ENCODE data around the gene RSU1.

RSU1 gene

DNA sequence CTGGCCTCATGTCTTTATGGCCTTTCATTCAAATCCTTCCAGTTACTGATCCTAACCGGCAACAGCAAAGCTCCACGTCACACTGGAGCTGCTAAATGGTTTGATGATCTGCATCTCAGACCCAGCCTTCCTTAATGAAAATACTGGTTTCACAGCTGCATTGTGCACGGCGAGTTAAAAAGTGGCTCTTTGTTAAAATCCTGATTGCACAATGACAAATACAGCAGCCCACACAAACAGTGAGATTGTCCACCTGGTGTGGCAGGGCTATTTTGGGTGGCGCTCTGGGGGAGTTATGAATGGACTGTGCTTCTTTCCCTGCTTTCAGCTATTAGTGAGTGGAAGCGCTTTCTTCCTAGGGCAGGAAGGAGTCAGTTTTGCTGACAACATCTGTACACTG is 232.1 kb downstream of the RSU1 start:
- DNase-seq, result no peak

- DNase-seq, result no peak
Observed at GRCh38 chr10:16583382-16583781, 233.8 kb downstream of the RSU1 start.

DNA sequence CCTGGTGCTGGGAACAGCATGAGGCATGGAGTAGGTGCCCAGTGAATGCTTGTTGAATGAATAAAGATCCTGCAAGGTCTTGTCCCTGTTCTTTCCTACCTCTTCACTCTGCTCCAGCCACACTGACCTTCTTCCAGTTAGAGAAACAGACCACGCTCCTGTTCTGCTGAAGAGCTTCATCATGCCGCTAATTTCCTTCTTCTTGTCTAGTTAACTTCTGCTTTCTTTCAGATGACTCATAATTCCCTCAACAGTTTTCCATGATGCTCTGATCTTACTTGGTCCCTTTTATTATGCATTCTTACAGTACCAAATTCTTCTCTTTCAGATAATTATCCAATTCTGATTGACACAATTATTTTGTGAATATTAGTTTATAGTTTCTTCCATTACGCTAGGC is 236.0 kb downstream of the RSU1 start:
- DNase-seq, result no peak

- DNase-seq, result no peak
Observed at GRCh38 chr10:16570731-16571130, 246.5 kb downstream of the RSU1 start.

- no peak for DNase-seq
Observed at GRCh38 chr10:16566202-16566805, 250.9 kb downstream of the RSU1 start.

- DNase-seq, result no peak
Observed at GRCh38 chr10:16565604-16566003, 251.6 kb downstream of the RSU1 start.

DNA sequence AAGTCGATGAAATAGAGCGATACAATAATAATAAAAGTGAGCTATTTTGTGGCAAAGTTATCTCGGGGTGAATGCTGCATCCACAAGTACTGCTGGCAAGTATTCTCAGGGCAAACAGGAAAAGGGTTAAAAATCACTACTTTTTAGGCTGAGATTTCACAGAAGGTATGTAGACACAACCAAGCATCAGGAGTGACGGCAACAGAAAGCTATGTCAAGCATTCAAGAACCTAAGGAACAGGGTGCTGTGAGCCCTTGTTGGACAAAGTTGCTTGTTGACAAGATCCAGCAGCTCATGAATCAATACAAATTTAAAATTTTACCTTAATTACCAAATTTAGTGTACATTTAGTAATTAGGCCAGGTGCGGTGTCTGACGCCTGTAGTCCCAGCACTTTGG is 254.3 kb downstream of the RSU1 start:
- no peak for DNase-seq

DNA sequence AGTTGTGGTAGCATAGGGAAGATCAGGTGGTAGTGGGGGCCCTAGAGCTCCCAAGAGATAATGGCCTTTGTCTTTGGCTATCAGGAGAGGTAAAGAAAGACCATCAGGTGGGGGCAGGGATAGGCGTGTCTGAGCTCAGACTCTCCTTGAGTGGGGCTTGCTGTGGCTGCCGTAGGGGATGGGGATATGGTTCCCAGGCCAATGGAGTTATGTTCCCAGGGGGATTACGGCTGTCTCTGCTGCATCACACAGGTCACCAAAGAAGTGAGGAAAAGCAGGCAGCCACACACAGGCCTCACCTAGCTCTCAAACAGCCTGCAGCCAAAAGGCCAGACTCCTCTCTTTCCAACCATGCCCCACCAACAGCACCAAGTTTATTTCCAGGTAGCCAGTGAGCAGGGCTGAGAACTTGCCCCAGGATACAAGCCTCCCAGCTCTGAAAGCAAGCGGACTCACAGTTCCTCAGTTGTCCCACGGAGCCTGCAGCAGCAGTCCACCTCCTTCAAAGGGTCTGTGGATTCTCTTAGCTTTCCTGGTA is 257.9 kb downstream of the RSU1 start:
- no peak for DNase-seq

DNA sequence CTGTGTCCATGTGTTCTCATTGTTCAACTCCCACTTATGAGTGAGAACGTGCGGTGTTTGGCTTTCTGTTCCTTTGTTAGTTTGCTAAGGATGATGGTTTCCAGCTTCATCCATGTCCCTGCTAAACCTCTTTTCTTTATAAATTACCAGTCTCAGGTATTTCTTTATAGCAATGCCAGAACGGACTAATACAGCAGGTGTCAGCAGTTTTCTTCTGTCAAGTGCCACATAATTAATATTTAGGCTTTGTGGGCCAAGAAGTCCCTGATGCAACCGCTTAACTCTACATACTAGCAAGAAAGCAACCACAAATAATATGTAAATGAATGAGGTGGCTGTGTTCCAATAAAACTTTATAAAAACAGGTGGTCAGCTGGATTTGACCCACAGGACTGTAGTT is 269.3 kb downstream of the RSU1 start:
- DNase-seq, result no peak

GRCh38 chr10:16545116-16545736 is 272.0 kb downstream of the RSU1 start:
- DNase-seq, result no peak

DNA sequence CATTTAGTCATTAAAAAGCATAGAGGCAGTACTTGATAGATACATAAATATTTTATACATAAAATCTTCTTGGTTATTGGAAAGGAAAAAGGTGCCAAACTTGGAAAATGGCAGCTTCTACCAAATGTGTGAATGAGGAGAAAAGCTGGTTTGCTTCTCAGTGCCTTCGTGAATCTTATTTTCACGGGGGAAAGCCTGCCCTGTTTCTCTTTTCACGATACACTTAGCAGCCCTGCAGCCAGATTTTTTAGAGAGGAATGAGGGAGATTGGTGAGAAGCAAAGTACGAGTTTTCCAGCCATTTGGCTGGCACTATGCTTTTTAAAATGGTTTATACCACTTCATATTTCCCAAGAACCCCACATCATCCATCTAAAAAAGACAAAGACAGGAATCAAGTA is 272.6 kb downstream of the RSU1 start:
- no peak for DNase-seq

DNA sequence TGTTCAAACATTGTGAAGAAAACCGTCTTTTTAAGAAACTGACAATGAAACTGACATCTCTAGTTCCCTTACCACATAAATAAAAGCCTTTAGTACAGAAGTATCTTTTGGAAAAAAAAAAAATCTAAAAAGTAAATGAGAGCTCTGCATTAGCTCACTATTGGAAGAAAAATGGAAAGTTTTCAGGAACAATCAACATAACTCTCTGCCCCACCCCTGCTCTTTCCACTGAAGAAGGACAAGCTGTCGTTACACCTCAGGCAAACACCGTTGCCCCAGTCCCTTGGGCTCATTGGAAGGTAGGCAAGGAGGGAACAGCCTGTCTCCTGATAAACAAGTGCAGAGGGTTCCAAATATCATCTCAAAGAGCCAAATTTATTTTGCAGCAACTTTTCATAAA is 273.1 kb downstream of the RSU1 start:
- no peak for DNase-seq
